HG03565 (cell line): ENCODE measurements around the gene PTPRE.
A peak's percentile ranks its signal among the peaks of the same experiment; 100 is the strongest.

Source experiments
- ATAC-seq: cut with Tn5 transposase; IDR thresholded peaks from one replicate; pipeline ENCODE4 v1.9.1; 2021; ENCODE audit warnings: mild to moderate bottlenecking, moderate library complexity; ENCODE audit not compliant: unreplicated experiment

PTPRE gene

DNA sequence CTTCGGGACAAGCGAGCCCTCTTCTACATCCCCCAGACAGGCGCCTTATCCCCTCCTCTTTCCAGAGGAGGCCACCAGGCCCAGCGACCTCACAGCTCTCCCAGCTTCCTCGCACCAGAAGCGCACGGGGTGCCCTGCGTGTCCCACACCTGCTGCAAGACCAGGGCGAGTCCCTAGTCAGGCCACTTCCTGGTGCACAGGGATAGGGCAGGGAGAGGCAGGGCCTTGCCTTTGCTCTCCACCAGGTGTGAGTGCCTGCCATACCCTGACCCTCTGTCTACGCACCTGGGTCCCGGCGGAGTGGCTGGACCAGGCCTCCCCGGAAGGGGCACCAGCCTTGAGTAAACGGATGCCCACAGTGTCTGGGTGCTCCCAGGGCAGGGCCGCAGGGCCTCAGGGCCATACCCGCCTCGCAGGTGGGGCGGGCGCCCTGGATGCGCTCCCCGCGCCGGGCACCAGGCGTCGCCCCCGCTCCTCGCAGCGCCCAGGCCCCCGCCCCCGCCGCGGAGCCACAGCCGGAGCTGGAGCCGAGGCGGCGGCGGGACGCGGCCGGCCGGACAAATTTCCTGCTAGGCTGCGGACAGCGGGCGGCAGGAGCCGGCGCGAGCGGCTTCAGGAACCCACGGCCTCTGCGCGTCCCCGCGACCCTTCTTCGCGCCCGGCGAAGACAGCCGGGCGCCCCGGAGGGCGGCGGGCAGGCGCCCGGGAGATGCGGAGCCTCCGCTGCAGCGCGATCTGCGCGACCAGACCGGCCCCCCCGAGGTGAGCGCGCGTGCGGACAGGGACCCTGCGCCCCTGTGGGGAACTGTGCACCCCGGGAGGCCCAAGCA lies at the start of gene PTPRE:
Gene PTPRE (plus strand): TSS at position 556 of the 830 bp plus-strand sequence. CDS start 133,779 bp downstream, outside the sequence.
- ATAC-seq, result peak; percentile 78

DNA sequence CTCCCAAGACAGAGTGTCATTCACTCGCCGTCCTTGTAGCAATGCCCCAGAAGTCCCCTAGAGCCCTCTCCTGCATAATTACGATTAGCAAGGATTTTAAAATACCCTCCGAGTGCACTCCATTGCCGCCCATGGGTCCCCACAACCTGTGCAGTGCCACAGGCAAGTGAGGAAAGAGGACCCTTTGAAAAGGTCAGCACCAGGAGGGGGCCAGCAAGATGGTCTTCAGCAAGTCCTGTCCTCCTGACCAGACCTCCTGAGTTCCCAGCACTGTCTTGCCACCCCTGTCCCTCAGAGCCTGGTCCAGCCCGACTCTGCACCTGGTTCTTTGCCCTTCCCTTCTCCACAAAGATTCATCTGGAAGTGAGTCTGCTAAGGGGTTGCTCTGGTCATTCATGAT lies 46.3 kb upstream of the PTPRE start:
- ATAC-seq, result no peak

- no peak for ATAC-seq
Observed at GRCh38 chr10:127863231-127863825, 43.6 kb upstream of the PTPRE start.

DNA sequence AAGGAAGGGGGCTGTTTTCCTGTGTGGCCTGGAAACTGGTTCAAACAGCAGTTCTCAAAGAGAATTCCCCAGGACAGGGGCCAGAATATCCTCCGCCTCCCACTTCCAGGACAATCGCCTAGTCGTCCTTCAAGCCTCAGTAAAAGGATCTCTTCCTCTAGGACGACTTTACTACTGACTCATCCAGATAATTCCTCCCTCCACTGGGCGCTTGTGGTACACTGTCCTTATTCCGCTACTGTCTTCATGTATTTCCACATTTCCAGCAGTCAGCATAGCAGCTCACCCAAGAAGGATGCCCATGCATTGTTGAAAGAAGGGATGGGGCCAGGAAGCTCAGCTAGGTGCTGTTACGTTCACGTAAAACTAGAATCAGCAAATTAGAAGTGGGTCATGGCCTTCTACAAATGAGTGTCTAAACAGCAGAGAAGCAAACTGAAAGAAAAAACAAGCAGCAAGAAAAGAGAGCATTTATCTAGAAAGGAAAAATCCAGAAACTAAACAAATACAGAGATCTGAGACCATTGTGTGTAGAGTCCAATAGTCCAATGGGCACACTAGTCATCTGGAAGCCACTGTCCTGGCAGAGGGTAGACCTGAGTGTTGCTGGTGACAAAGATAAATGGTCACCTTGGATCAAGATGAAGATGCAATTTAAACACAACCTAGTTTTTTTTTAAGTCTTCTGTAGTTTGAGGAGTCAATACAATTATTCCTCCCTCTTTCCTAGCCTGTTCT lies 40.5 kb upstream of the PTPRE start:
- no peak for ATAC-seq

- ATAC-seq, result no peak
Observed at GRCh38 chr10:127867805-127868204, 39.1 kb upstream of the PTPRE start.

DNA sequence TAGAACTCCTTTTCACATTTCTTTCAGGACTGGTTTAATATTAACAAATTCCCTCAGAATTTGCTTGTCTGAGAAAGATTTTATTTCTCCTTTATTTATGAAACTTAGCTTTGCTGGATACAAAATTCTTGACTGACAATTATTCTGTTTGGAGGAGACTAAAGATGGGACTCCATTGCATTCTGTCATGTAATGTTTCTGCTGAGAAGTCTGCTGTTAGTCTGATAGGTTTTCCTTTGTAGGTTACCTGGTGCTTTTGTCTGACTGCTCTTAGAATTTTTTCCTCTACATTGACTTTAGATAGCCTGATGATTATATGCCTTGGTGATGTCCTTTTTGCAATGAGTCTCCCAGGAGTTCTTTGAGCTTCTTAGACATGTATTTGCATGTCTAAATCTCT lies 37.6 kb upstream of the PTPRE start:
- no peak for ATAC-seq

DNA sequence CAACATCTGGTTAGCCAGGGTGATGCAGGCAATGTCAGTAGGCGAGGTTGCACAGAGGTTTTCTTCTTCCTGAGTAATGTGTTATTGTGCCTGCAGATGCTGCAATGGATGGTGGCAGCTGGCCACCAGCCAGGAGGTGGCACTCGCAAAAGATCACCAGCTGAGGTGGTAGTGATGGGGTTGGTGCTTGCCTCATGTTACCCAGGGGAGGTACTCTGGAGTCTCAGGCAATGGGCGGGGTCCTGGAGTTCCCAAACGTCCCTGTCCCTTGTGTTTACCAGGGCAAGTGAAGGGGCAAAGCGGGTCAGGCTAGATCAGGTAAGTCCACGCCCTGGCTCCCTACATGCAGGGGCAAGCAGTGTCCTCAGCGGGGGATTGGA lies 35.3 kb upstream of the PTPRE start:
- ATAC-seq, result no peak

- no peak for ATAC-seq
Observed at GRCh38 chr10:127872011-127872761, 34.7 kb upstream of the PTPRE start.

- ATAC-seq, result no peak
Observed at GRCh38 chr10:127872871-127873600, 33.9 kb upstream of the PTPRE start.

- no peak for ATAC-seq
Observed at GRCh38 chr10:127873901-127874470, 32.9 kb upstream of the PTPRE start.

GRCh38 chr10:127874671-127875448 lies 32.0 kb upstream of the PTPRE start:
- no peak for ATAC-seq

- no peak for ATAC-seq
Observed at GRCh38 chr10:127875449-127875765, 31.5 kb upstream of the PTPRE start.

GRCh38 chr10:127875916-127876315 lies 31.0 kb upstream of the PTPRE start:
- ATAC-seq, result no peak

DNA sequence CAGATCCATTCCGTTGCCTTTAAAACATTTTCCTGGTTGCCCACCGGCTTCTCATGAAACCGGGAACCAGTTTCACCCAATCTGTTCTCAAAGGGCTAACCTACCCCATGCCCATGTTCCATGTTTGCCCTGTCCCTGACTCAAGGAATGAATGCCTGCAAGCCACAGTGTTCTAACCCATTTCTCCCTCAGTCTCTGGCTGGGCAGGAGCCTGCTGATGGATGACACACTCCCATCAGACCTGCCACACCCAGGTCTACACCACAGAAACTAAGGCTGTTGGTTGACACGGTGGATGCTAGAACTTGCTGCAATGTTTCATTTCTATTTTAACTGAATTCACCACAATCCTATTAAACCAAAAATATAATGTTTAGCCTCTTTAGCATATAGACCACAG lies 29.8 kb upstream of the PTPRE start:
- no peak for ATAC-seq

- ATAC-seq, result no peak
Observed at GRCh38 chr10:127877699-127878098, 29.2 kb upstream of the PTPRE start.

- no peak for ATAC-seq
Observed at GRCh38 chr10:127878475-127879055, 28.3 kb upstream of the PTPRE start.

DNA sequence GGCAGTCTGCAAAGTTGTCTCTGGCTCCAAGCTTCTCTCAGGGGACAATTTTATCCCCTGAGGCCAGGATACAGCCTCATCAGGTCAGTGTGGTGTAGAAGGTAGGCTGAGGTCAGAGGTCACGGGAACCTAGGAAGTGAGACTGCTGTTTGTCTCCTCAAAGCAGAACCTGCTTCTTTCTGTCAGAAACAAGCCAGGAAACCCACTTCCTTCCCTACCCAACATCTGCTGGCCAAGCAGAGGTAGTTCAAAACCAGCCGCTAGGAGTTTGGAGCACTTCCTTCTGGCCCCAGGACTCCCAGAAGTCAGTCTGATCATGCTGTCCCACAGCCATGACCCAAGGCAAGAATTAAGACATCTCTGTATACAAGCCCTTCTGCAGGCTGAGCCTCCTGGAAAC lies 26.3 kb upstream of the PTPRE start:
- ATAC-seq, result no peak

- no peak for ATAC-seq
Observed at GRCh38 chr10:127881262-127881661, 25.6 kb upstream of the PTPRE start.

GRCh38 chr10:127882391-127882790 lies 24.5 kb upstream of the PTPRE start:
- no peak for ATAC-seq
